HG02970 (cell line): Measurements from ENCODE around the gene ANKRD40CL.
"Not testable (repeated sequence)": the region's sequence is repeated elsewhere in the genome, so short reads cannot be mapped to it uniquely, and the experiment has no call there.

Experiments
- ATAC-seq: cut with Tn5 transposase; IDR thresholded peaks from one replicate; pipeline ENCODE4 v1.9.1; 2021; ENCODE audit warnings: mild to moderate bottlenecking, moderate library complexity, moderate number of reproducible peaks; ENCODE audit not compliant: unreplicated experiment, low FRiP score

Gene ANKRD40CL

DNA sequence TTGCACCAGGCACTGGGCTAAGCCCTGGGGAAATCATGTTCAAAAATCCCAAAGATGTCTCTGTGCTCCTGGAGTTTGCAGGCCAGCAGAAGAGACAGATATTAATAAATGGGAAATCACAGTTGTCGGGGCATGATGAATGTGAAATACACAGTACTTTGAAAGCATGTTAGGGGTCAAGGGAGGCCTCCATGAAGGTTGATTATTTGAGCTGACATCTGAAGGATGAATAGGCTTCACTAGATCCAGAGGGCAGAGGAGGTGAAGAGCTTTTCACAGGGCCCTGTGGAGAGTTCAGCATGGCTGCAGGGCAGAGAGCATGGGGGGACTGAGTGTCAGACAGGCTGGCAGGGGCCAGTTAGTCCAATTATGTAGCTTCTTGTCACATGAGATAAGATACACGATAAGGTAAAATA lies 2.6 kb downstream of the ANKRD40CL start:
- no peak for ATAC-seq

- no peak for ATAC-seq
Measured at GRCh38 chr17:50763716-50764475, 3.4 kb downstream of the ANKRD40CL start.

GRCh38 chr17:50762177-50762576 lies 5.1 kb downstream of the ANKRD40CL start:
- ATAC-seq: no peak

DNA sequence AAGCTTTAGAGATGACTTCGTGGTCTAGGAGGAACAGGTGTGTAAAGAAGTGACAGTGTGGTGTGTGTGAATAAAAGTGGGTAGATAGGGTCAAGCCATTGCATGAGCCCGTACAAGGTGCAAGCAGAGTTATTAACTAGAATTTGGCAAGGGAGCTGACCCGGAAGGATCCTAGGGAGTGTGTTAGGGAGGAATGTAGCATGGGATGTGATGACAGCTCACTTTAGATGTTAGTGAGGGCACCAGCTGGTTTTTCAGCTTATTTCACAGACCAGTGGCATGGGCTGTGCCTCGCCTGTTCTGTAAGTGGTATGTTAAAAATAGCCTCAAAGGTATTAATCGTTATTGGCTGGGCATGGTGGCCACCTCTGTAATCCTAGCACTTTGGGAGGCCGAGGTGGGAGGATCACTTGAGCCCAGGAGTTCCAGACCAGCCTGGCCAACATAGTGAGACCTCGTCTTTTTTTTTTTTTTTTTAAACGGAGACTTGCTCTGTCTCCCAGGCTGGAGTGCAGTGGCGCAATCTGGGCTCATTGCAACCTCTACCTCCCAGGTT lies 8.3 kb downstream of the ANKRD40CL start:
- ATAC-seq: no peak

GRCh38 chr17:50758524-50758923 lies 8.8 kb downstream of the ANKRD40CL start:
- ATAC-seq: no peak

DNA sequence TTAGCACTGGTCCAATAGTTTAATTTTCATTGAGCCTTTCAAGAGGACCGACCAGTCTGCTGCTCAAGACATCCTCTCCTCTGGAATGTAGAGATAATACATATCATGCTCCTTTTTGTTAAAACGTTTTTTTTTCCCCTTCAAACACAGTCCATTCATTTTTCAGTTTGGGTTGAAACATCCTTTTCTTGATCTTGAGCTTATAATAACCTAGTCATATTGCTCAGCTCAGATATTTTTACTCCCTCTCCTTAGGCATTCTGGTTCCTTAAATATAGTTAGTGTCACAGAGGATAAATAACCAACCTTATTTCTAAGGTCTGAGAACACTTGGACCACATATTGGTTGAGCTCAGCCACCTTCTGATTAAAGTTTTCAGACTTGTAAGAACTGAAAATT lies 12.8 kb downstream of the ANKRD40CL start:
- no peak for ATAC-seq

- no peak for ATAC-seq
Measured at GRCh38 chr17:50749245-50749644, 18.1 kb downstream of the ANKRD40CL start.

GRCh38 chr17:50745631-50746030 lies 21.7 kb downstream of the ANKRD40CL start:
- no peak for ATAC-seq

GRCh38 chr17:50739098-50739497 lies 28.2 kb downstream of the ANKRD40CL start:
- ATAC-seq: no peak

- ATAC-seq: no peak
Measured at GRCh38 chr17:50737118-50737698, 30.1 kb downstream of the ANKRD40CL start.

DNA sequence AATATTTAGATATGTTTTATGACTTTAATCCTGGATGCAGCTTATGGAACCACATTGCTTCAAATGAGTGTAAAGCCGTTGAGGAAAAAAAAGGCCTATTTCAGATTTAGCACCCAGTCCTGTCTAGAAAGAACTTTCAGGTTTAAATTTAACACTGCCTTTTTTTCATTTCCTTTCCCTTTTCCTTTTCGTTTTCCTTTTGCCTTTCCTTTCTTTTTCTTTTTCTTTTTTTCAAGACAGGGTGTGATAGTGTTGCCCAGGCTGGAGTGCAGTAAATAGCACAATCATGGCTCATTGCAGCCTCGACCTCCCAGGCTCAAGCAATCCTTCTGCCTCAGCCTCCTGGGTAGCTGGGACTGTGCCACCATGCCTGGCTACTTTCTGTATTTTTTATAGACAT lies 32.0 kb downstream of the ANKRD40CL start:
- no peak for ATAC-seq

DNA sequence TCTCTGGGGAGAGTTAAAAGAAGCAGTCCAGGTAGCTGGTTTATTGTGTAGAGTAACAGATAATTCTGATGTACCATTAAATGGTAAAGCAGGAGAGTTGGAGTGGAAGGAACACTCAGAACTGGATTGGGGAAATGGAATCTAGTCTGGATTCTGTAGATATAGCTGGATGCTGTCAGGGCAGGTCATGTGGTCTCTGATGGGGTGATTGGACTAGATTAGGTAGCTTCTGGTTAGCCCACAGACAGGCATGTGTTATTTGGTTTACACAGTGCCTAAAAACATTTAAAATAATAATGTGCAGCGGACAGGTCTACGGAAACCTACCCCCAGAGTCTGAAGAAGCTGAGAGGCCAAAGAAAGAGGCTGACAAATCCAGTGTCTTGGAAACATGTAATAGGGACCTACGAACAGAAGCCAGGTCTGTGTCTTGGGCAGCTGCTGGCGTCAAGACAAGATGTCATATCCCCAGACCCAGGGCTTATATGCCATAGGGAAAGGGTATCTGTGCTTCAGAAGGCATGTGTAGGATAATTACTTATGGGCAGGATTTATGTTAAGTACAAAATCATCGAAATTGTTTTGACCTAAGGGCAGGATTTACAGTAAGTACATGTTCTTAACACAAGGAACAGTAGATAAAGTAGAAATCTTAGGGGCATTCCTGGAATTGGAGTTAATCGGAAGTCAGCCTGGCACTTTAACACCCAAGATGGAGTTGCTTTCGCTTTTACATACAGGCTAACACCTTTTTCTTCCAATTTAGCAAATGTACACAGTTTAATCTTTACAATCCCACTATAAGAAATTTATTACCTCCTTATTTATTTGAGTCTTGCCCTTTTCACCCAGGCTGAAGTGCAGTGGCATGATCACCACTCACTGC lies 35.5 kb downstream of the ANKRD40CL start:
- ATAC-seq: no peak

DNA sequence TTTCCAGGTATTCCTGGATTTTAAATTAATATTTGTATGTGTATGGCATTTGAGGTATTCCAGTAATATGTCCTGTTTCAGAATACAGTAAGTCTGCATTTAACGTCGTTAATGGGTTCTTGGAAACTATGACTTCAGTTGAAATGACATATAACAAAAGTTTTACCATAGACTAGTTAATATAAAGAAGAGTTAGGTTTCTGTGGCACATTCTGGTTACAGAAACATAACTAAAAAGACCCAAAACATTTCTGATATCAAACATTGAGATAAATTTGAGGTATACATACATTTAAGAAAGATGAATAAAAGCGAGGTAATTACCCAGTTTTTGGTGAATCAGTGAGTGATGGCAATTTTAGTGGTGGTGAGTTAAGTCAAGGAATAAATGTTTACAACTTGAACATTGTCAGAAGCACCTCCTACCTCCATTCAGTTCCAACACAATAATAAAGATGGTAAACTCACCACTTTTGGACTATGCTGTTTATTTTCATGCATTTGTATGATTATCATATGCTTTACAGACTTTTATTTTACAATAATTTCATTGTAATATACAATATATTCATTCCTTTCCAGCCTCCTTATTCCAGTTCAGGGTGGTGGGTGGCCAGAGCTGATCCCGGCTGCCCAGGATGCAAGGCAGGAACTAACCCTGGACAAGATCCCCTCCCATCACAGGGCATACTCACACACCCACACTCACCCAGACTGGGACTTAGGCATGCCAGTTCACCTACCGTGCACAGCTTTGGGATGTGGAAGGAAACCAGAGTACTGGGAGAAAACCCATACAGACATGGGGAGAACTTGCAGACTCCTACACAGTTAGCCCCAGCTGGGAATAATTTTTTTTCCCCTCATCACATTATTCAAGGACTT lies 38.2 kb downstream of the ANKRD40CL start:
- ATAC-seq: no peak

DNA sequence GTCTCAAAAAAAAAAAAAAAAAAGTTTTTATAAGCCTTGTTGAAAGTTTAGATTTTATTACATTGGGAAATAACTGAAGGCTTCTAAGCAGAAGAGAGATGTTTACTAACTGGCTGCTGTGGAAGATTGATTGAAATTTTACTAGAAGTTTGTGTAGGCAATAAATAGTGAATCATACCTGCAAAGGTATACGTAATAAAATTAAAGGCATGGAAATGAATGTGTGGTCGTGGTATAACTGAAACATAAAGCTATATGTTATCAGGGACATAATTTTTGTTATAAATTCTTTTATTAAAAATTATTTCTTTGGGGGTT lies 39.2 kb downstream of the ANKRD40CL start:
- ATAC-seq: no peak

DNA sequence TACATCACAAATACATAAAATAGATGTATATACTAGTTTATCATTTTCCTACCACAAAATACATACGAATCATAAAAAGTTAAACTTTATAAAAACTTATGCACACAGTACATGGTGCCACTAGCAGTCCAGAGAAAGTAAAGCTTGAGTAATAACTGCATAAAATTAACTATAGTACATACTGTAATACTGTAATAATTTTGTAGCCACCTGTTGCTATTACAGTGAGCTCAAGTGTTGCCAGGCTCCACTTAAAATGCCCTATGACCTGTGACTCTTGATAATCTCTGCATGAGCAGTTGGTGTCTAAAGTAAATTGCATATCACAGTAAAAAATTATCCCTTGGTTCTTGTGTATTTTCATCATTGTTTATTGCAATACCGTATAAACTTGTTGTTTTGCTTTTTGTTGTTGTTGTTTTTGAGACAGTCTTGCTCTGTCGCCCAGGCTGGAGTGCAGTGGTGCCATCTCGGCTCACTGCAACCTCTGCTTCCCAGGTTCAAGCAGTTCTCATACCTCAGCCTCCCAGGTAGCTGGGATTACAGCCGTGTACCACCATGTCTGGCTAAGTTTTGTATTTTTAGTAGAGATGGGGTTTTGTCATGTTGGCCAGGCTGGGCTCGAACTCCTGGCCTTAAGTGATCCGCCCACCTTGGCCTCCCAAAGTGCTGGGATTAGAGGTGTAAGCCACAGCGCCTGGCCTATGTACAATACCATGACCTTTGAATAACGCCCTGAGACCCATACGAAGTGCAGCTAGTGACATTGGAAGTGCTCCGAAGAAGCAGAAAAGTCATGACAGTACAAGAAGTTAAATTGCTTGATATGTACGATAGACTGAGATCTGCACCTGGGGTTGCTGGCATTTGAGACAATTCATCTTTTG lies 41.3 kb downstream of the ANKRD40CL start:
- no peak for ATAC-seq

DNA sequence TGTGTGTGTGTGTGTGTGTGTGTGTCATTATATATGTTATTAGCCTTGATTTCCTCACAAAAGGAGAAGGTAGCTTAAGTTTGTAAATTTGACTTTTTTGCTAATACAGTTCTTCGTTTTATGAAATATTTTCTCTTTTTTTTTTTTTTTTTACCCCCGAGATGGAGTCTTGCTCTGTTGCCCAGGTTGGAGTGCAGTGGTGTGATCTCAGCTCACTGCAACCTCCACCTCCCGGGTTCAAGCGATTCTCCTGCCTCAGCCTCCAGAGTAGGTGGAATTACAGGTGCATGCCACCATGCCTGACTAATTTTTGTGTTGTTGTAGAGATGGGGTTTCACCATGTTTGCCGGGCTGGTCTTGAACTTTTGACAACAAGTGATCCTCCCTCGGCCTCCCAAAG lies 42.7 kb downstream of the ANKRD40CL start:
- ATAC-seq: not testable (repeated sequence)

- no peak for ATAC-seq
Measured at GRCh38 chr17:50722746-50723145, 44.6 kb downstream of the ANKRD40CL start.

GRCh38 chr17:50721194-50722010 lies 45.9 kb downstream of the ANKRD40CL start:
- ATAC-seq: no peak
